SH-SY5Y (cell line): ENCODE results near the gene ZXDC.

Source experiments
- GATA2 ChIP-seq: IDR thresholded peaks from 2 replicates; pipeline ENCODE4 v1.6.1; 2011; ENCODE audit warnings: mild to moderate bottlenecking, low read depth, low read length
- GATA3 ChIP-seq: IDR thresholded peaks from 2 replicates; pipeline ENCODE4 v1.6.1; 2011; ENCODE audit warnings: low read depth, mild to moderate bottlenecking, low read length, moderate library complexity

DNA sequence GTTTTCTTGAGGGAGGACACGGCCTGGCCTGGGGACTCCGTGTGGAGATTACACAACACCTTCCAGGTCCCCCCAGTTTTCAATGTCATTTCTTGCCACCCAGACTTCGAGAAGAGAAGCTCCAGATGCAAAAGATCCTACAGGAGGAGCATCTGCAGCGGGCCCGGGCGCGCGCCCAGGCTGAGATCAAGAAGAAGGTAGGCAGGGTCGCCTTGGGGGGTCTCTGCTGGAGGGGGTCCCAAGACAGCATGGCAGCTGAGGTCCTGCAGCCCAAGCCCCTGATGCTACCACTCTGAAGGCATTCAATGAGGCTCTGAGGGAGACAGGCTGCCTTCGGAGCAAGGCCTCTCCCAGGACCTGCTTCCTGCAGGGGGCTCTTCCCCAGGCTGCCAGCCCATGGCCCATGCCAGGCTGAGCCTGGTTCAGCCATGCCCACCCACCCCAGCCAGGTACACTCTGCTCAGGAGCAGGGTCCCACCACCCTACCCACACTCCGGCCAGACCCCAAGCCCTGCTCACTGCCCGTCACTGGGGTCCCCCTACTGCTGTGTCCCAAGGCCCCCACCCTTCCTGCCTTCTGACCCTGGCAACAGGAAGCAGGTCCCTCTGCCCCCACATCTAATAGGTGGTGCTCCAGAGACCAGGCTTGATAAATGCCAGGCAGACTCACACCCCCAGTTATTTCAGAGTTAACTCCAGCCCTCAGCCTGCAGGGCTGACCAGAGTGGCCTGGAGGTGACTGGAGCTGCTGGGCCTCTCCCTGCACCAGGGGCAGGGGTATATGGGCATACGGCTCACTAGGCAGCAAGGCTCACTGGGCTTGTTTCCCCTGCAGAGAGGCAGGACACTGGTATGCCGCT lies 40.0 kb downstream of the ZXDC start:
- TF ChIP-seq GATA2 (no peak), GATA3 (no peak)
